HG02852 (cell line): Measurements from ENCODE around the gene CD34.

Experiments used
- ATAC-seq: cut with Tn5 transposase; IDR thresholded peaks from one replicate; pipeline ENCODE4 v1.9.1; 2021; ENCODE audit warnings: mild to moderate bottlenecking, moderate library complexity; ENCODE audit not compliant: unreplicated experiment

Gene CD34

DNA sequence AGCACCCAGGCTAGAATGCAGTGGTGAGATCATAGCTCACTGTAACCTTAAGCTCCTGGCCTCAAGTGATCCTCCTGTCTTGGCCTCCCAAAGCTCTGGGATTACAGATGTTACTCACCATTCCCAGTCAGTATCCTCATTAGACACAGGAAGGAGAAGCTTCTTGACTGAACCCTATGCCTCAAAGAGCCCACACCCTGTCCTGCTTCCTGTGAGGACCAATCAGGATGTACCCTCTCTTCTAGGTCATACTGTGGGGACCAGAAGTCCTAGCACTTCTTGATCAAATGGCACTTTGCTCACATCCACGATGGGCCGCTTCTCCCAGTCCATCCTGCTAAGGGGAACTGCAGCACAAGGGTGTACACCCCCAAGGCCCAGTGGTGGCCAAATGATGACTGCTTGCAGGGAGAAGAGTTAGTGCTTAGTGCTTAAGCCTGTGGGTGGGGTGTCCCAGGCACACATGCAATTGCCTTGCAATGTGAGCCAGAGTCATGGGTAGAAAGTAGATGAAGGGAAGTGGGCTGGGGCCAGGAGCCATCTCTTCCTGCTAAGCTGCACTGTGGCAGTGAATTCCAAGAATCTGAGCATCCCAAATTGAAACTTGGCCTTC is 9.8 kb downstream of the CD34 start:
- ATAC-seq = no peak

DNA sequence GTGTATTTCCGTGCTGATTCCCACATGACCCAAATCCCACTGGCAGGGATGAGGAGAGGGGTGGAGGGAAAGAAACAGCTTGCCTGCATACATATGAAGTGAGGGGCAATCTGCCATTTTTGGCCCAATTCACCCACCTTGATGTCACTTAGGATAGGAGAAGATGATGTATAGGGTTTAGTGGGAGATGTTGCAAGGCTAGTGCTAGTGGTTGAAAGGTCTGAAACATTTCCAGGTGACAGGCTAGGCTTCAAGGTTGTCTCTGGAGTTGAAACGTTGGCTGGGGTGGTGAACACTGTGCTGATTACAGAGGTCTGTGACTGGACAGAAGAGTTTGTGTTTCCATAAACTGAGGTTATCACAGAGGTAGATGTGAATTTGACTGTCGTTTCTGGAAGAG is 12.1 kb downstream of the CD34 start:
- no peak for ATAC-seq

DNA sequence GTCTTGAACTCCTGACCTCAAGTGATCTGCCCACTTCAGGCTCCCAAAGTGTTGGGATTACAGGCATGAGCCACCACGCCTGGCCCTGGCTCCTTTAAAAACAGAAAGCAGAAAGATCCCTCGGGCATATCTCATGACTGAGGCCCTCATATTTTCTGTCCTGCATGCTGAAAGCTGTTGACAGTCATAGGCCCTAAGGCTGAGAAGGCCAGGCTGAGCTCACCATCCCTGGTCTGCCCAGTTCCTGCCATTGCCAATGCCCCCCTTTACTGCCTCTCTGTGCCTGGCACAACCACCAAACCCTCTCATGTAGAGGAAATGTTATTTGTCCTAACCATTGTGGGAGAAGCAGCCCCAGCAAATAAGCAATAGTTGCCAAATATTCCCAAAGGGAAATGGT is 12.7 kb downstream of the CD34 start:
- no peak for ATAC-seq

DNA sequence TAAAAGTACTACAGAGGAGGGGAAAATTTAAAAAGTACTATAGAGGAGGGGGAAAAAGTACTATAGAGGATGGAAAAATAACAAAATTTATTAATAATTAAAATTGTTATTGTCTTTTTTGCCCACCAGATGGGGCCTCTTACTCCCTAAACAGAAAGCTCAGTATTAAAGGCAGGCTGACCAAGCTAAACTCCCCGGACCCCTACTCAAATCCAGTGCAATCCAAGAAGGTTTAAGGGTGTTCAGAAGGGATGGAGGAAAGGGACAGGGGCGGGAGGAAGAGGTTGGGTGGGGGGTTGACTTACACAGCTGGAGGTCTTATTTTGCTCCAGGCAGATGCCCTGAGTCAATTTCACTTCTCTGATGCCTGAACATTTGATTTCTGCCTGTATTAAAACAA is 13.7 kb downstream of the CD34 start:
- no peak for ATAC-seq

DNA sequence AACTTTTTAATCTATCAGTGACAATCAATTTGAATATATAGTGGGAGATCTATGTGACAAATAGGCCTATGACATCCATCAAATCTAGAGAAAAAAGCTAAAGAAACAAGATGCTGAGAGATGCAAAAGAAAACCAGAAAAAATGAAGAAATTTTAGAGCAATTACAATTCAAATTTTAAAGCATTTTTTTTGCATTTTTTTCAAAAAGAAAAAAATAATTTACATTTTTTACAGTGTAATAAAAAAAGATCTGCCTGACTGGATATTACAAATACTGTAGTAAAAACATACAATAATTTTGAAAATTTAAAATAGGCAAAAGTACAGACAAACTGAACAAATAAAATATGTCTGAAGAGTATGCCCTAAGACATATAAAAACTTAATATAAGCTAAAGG is 14.4 kb downstream of the CD34 start:
- no peak for ATAC-seq

DNA sequence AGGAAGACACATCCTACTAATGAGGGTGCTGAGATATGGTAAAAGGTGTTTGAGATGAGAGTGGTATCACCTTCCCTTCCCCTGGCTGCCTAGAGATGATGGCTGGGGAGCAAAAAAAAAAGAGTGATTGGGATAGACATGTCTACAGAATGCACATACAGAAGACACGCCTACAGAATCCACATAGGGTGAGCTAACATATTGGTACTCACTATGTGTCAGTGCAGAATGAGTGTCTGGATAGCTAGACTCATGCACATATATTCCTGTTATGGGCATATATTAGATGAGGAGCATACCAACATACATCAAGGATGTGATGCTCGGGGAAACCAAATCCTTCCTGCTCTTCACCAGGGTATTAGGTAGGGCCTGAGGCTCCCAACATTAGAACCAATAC is 16.2 kb downstream of the CD34 start:
- no peak for ATAC-seq

DNA sequence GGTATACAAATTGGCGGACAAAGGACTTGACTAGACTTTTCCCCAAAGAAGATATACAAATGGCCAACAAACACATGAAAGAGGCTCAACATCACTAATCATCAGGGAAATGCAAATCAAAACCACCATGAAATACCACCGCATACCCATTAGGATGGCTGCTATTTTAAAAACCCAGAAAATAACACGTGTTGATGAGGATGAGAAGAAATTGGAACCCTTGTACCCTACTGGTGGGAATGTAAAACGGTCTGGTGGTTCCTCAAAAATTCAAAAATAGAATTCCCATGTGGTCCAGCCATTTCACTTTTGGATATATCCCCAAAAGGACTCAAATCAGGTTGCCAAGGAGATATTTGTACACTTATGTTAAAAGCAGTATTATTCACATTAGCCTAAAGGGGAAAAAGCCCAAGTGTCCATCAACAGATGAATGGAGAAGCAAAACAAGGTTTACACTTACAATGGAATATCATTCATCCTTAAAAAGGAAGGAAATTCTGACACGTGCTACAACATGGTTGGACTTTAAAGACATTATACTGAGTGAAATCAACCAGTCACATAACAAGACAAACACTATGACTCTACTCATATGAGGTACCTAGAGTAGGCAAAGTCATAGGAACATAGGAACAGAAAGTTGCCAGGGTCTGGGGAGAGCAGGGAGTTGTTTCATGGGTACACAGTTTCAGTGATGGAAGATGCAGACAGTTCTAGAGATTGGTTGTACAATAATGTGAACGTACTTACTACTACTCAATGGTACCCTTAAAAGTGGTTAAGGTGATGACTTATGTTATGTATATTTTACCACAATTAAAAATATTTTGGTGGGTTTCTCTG is 17.0 kb downstream of the CD34 start:
- ATAC-seq = no peak

DNA sequence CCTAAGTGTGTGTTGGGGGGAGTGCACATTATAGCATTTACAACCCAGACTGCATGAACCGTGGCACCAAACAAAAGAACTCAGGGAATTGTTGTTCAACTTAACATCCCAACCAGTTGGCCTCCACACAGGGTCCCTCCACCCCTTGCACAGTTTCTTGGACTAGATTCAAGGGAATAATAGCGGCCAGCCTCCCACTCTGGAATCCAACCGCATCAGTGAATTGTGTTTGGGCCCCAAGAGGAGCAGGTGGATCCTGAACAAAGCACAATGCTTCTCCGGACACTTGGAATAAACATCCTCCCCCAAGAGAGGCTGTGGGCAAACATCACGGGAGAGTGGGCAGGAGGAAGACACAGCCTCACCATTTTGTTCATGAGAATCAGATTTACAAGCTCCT is 18.2 kb downstream of the CD34 start:
- no peak for ATAC-seq

DNA sequence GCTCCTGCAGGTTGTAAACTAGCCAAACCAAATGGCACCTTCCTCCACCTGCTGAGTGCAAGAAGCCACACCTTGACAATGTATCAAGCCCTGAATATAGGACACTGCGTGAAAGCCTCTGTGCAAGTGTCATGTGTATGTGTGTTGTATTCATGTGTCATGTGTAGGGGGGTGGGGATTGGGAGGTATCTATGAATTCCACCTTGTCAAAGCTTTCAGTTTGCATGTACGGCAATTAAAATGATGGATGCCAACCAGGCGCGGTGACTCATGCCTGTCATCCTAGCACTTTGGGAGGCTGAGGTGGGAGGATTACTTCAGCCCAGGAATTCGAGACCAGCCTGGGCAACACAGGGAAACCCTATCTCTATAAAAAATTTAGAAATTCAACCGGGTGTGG is 19.8 kb downstream of the CD34 start:
- no peak for ATAC-seq

DNA sequence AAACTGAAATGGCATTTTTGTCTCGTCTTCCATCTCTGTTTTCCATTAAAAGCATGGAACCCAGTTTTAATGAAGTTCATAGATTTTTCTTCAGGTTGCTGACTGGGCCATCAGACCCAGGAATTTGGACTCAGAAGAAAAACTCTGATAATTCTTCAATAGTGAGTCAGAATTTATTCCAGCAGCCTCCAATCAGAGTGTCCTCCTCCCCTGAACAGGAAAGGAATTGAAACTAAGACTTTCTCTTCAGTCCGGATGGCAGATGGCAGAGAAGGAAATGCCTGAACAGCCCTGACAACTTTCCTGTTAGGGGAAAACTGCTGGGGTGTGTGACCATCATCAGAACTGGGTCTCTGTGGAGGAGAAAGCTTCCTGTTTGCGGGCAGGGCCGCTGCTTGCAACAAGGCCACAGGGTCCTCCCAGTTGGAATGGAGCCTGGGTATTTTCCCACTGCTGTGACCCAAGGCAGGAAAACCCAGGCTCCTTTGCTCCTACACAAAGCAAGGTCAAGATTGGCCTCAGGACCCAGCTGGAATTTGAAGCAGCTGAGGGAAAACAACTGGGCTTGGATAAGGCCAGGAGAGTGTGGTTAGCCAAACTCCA is 20.7 kb downstream of the CD34 start:
- ATAC-seq = no peak

DNA sequence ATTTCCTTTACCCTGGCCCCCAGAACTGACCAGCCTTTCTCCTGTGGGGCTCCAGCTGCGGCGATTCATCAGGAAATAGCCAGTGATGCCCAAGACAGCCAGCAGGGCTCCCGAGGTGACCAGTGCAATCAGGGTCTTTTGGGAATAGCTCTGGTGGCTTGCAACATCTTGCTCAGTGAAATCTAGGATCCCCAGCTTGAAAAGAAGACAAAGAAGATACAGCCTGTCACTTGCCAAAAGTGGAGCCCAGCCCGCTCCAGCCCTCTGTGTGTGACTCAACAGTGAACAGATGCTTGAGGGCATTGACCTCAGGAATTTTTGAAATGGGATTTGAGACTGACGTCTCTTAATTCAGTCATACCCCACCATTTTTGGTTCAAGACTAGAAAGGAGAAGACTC is 22.3 kb downstream of the CD34 start:
- no peak for ATAC-seq

DNA sequence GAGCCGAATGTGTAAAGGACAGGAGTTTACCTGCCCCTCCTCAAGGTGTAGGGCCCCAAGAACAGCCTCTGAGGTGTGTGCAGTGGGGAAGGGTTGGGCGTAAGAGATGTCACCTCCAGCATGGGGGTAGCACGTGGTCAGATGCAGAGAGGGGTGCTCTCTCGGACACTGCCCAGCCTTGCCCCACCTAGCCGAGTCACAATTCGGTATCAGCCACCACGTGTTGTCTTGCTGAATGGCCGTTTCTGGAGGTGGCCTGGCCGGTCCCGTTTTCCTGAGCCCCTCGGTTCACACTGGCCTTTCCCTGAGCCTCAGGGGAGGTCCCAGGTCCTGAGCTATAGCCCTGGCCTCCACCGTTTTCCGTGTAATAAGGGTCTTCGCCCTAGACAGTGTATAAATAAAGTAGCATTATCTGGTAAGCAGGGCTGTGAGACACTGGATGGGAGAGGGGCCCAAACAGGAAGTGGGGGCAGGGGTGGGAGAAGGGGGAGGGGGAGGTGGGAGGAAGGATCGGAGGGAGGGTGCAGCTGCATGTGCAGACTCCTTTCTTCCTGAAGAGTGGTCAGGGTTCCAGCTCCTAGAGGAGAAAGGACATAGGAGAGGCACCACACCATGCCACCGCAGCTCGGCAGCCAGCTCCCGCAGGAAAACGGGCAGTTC is 23.3 kb downstream of the CD34 start:
- no peak for ATAC-seq

DNA sequence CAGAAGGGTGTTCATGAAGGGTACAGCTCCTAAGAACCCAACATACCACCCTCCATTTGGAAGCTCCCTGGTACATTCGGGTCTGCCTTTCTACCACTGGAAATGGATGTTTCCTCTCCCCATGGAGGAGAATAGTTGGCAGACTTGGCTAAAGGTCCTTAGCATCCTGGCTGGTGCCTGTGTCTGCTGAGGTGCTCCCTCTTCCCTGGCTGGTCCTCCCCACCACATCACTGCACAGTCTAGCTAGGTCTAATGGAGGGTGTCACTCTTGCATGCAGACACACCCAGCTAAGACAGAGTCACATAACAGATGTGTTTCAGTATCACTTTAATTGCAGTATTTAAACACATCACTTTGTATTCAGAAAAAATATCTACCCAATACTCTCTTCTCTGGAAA is 24.7 kb downstream of the CD34 start:
- no peak for ATAC-seq

DNA sequence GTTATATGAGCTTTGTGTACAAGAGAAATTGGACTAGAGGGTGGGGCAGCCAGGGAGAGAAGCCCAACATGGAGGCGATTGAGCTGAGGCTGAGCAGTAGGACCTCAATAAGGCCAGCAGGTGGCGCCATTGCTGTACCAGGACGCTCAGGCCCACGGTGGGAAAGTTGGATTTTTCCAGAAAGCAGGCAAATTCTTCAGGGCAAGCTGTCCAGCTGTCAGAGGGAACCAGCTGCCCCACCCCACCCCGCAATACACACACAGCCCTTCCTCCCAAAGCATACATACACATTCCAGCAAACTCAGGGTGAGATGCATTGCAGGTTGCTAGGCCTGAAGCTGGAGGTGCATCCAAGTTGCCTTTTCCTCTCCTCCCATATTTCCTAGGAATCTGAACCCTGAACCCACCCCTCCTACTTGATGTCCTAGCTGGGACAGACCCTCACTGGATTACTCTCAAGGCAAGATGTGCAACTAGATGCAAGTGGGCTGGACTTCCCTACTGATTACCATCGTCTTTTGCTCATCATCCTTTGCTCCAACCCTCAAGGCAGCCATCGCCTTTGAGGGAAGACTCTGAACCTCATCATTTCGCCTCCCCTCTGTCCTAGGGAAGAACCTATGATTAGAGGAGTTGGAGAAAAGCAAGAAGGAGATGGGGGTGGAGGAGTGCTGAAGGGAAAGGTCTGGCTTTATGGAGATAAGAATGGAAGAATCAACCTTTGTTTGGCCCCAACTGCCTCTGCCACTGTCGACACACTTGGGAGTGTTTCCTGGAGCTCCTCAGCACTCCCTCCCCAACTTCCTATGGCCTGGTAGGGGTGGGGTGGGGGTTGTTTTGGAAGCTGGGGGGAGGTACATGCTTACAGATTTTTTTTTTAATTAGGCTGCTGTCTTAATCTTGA is 25.5 kb downstream of the CD34 start:
- peak; percentile 65 for ATAC-seq

DNA sequence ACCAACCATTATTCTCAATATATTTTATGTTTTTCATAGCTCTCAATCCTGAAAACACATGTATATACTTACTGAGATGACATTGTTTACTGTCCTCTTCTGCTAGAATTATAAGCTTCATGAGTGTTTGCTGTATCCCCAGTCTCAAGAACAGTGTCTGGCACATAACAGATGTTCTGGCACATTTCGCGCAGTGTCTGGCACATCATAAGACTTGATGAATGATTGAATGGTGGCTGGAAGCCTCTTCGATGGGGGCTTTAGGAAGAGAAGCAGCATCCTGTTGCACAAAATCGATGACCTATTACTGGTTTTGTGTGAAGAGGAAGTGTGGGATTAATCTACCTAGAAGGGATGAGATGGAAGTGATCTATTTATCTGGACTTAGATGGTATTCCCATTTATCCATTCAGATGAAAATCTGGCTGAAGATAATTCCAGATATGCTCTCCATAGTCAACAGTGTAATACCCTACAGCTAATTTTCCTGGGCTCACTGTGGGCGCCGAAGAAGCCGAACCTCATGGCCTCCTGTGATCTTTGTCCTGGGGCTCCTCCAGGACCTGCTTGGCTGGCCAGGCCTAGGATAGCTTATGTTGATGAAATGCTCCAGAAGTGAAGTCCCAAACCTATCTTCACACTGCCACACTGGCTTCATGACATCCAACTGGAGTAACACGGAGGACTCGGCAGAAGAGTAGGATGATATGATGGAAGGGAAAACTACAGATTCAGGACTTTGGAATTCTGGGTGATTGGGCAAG is 26.5 kb downstream of the CD34 start:
- ATAC-seq = no peak

DNA sequence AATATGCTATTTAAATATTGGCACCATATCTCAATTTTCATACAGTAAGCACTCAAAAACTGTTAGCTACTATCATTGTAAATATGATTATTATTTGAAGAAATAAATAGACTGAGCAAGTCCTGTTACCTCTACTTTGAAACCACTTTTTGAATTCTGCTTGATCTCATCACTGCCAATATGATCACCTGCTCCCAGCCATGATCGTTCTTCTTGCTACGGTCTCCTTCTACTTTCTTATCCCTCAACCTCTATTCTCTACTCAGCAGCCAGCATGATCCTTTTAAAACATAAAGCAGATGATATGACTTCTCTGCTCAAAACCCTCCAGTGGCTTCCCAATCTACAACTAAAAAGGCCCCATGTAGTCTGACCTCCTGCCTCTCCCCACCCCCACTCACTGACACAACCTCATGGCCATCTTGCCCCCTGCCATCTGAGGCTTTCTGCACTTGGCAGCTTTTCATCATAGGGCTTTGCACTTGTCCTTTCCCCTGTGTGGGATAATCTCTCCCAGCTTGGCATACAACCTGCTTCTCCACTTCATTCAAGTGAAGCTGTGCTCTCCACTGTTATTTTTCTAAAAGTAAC is 27.2 kb downstream of the CD34 start:
- ATAC-seq = no peak

DNA sequence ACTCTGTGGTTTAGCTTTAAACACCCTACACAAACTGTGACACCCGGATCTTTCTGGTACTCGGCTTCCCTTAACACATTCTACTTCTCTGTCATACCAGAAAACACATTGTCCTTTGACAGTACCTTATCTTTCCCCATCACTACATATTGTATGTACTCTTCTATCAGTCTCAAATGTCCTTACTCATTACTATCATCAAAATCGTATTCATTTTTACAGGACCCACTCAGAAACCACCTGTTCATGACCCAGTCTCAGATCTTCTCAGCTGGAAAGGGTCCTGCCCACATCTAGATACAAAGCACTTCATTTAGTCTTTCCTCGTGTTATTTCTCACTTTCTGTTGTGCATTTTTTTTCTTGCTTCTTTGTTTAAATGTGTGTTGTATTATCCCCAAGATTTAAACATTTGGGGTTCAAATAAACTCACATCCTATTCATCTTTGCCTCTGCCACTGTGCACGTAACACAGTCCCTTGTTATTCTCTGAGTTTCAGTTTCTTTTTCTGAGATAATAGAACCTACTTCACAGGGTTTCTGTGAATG is 27.7 kb downstream of the CD34 start:
- peak; percentile 61 for ATAC-seq

DNA sequence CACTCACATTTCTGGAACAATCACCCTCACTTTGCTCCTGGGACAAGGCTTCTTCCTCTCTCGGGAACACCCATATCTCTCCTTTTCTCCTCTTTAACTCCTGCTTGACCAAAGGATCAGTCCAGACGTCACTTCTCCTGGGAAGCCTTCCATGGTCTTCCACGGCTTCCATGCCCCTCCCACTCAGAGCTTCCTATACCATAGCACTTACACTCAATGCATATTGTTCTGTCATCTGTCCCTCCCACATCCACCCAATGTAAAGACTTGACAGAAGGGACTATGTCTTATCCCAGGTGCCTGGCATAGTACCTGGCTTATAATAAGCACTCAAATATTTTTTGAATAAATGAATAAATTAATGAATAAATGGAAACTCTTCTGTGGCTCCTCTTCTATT is 28.2 kb downstream of the CD34 start:
- no peak for ATAC-seq

DNA sequence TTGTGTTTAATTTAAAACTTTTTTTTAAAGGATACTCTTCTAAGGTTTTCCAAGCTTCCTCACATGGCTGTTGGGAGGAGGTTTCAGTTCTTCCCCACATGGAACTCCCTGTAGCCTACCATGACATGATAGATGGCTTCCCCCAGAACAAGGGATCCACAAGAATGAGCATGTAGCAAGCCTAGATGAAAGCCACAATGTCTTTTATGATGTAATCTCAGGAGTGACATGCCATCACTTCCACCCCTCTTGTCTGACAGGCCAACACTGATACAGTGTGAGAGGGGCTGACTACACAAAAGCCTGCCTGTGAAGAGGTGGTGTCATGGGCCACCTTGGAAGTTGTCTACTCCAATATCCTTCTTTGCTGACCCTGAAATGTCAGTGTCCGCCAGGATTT is 32.0 kb downstream of the CD34 start:
- ATAC-seq = no peak
